SK-N-SH (cell line): ENCODE measurements around the gene KRT28. TPM values are rescaled to one million over a fixed set of nuclear protein-coding genes. Genes with fewer than 3 reads are reported as not detected.
A peak's percentile ranks its signal among the peaks of the same experiment; 100 is the strongest.

Source experiments
- CTCF ChIA-PET: fragments of 300-600, 350-600 bp; formaldehyde crosslinking; extraction: SDS; loops from one replicate; lab custom pipeline; 2021; lab: Yijun Ruan, JAX
- POLR2A ChIA-PET: fragments of 350-600 bp; sonication (Branson Sonifier 250); formaldehyde crosslinking; extraction: SDS; loops from one replicate; lab custom pipeline; 2020; ENCODE audit warnings: antibody characterized with exemption, inconsistent platforms; lab: Yijun Ruan, JAX
- DNase-seq: peaks from one replicate; pipeline ENCODE4 v3.0.0; 2012
- H2AFZ ChIP-seq: fragments of 200-600 bp; sonication (generic); 2 replicates; pipeline ENCODE4 v1.8.1; 2016; ENCODE audit warnings: antibody characterized with exemption, mild to moderate bottlenecking, low read depth
- H3F3A ChIP-seq: fragments of 200-600 bp; sonication (generic); replicated peaks from 2 replicates; pipeline ENCODE3; 2016; ENCODE audit warnings: antibody characterized with exemption, mild to moderate bottlenecking; ENCODE audit not compliant: insufficient read depth
- H3K27ac ChIP-seq, 2 experiments: fragments of 200-500 bp in 1 of 2; fragments of 200-600 bp in 1 of 2; sonication (Bioruptor generic) in 1 of 2; sonication (generic), shearing (Covaris generic) in 1 of 2; 2 replicates each; pipeline versions ENCODE4 v1.5.1 to v1.6.1; 2014 to 2016; ENCODE audit warnings: low read depth in 2 of 2, inconsistent platforms in 1 of 2, low read length in 1 of 2, mild to moderate bottlenecking in 1 of 2, mixed read lengths in 1 of 2
- H3K27me3 ChIP-seq: fragments of 200-600 bp; sonication (generic), shearing (Covaris generic); 2 replicates; pipeline ENCODE4 v1.6.1; 2016; ENCODE audit warnings: mixed run types; ENCODE audit not compliant: insufficient read depth
- H3K36me3 ChIP-seq, 2 experiments: fragments of 200-500 bp in 1 of 2; fragments of 200-600 bp in 1 of 2; sonication (Bioruptor generic) in 1 of 2; sonication (generic) in 1 of 2; replicated peaks in 1 of 2; 2 replicates each; pipeline versions ENCODE3 to v1.5.1; 2014 to 2016; ENCODE audit warnings: low read length in 1 of 2, mild to moderate bottlenecking in 1 of 2; ENCODE audit not compliant: insufficient read depth in 2 of 2, control insufficient read depth in 1 of 2
- H3K4me1 ChIP-seq, 2 experiments: fragments of 200-500 bp in 1 of 2; fragments of 200-600 bp in 1 of 2; sonication (Bioruptor generic) in 1 of 2; sonication (generic), shearing (Covaris generic) in 1 of 2; 2 replicates each; pipeline versions ENCODE4 v1.5.1 to v1.6.1; 2014 to 2016; ENCODE audit warnings: low read depth in 1 of 2, low read length in 1 of 2, mixed run types in 1 of 2; ENCODE audit not compliant: insufficient read depth in 2 of 2, control insufficient read depth in 1 of 2
- H3K4me2 ChIP-seq: fragments of 200-600 bp; sonication (generic), shearing (Covaris generic); 2 replicates; pipeline ENCODE4 v1.6.1; 2017; ENCODE audit warnings: mixed run types
- H3K4me3 ChIP-seq, 2 experiments: fragments of 200-500 bp in 1 of 2; fragments of 200-600 bp in 1 of 2; sonication (Bioruptor generic) in 1 of 2; sonication (generic), shearing (Covaris generic) in 1 of 2; 2 replicates each; pipeline versions ENCODE4 v1.5.1 to v1.8.1; 2014 to 2016; ENCODE audit warnings: low read depth in 2 of 2, inconsistent platforms in 1 of 2, low read length in 1 of 2, mild to moderate bottlenecking in 1 of 2, mixed read lengths in 1 of 2, moderate library complexity in 1 of 2
- H3K79me2 ChIP-seq: fragments of 200-600 bp; sonication (generic); 2 replicates; pipeline ENCODE4 v1.8.1; 2017; ENCODE audit warnings: mild to moderate bottlenecking; ENCODE audit not compliant: insufficient read depth
- H3K9ac ChIP-seq: fragments of 200-600 bp; sonication (generic); 2 replicates; pipeline ENCODE4 v1.6.1; 2017; ENCODE audit warnings: mixed run types
- H3K9me2 ChIP-seq: fragments of 200-600 bp; sonication (generic); 2 replicates; pipeline ENCODE4 v1.6.1; 2017; ENCODE audit warnings: mixed run types
- H3K9me3 ChIP-seq: fragments of 200-600 bp; sonication (generic); 2 replicates; pipeline ENCODE4 v1.6.1; 2017; ENCODE audit warnings: mixed run types, mild to moderate bottlenecking, moderate library complexity
- H4K20me1 ChIP-seq: fragments of 200-600 bp; sonication (generic); 2 replicates; pipeline ENCODE4 v1.6.1; 2017; ENCODE audit warnings: mild to moderate bottlenecking, mixed run types; ENCODE audit not compliant: insufficient read depth
- CHD2 ChIP-seq: fragments of 150-350 bp; IDR thresholded peaks from 2 replicates; pipeline ENCODE4 v1.6.1; 2018; ENCODE audit warnings: low read length; ENCODE audit not compliant: partially characterized antibody
- ELF1 ChIP-seq: IDR thresholded peaks from 2 replicates; pipeline ENCODE4 v1.4.0; 2012
- EP300 ChIP-seq, 2 experiments: IDR thresholded peaks; 2 replicates each; pipeline versions ENCODE4 v1.4.0 to v1.6.1; 2012; ENCODE audit warnings: borderline replicate concordance in 1 of 2, low read depth in 1 of 2, low read length in 1 of 2
- FOSL2 ChIP-seq: IDR thresholded peaks from 2 replicates; pipeline ENCODE4 v1.4.0; 2012; ENCODE audit warnings: low read depth, mild to moderate bottlenecking, moderate library complexity, borderline replicate concordance
- FOXJ3 ChIP-seq: sonication (generic); formaldehyde crosslinking; IDR thresholded peaks from 2 replicates; pipeline ENCODE4 v1.5.1; 2020; ENCODE audit warnings: mild to moderate bottlenecking, missing genetic modification reagents
- FOXM1 ChIP-seq: IDR thresholded peaks from 2 replicates; pipeline ENCODE4 v1.4.0; 2012; ENCODE audit warnings: low read depth, mild to moderate bottlenecking
- GABPA ChIP-seq: IDR thresholded peaks from 2 replicates; pipeline ENCODE4 v1.4.0; 2012; ENCODE audit warnings: low read depth, mild to moderate bottlenecking
- JUND ChIP-seq: IDR thresholded peaks from 2 replicates; pipeline ENCODE4 v1.4.0; 2012
- MEF2A ChIP-seq: IDR thresholded peaks from 2 replicates; pipeline ENCODE4 v1.4.0; 2012; ENCODE audit warnings: low read depth, borderline replicate concordance
- MXI1 ChIP-seq: IDR thresholded peaks from 2 replicates; pipeline ENCODE4 v1.6.1; 2012; ENCODE audit warnings: mild to moderate bottlenecking, low read depth, low read length, improper control_type of control experiment
- NRF1 ChIP-seq: IDR thresholded peaks from 2 replicates; pipeline ENCODE4 v1.6.1; 2012; ENCODE audit warnings: low read depth, mild to moderate bottlenecking, low read length
- POLR2AphosphoS5 ChIP-seq: IDR thresholded peaks from 2 replicates; pipeline ENCODE4 v1.6.1; 2012; ENCODE audit warnings: low read depth, low read length
- SMC3 ChIP-seq: IDR thresholded peaks from 2 replicates; pipeline ENCODE4 v1.6.1; 2012; ENCODE audit warnings: low read depth, low read length, improper control_type of control experiment
- TAF1 ChIP-seq: IDR thresholded peaks from 2 replicates; pipeline ENCODE4 v1.6.1; 2012; ENCODE audit warnings: low read depth, mild to moderate bottlenecking, low read length, moderate library complexity, borderline replicate concordance
- TCF12 ChIP-seq: IDR thresholded peaks from 2 replicates; pipeline ENCODE4 v1.4.0; 2012
- TEAD4 ChIP-seq: IDR thresholded peaks from 2 replicates; pipeline ENCODE4 v1.4.0; 2012; ENCODE audit warnings: mild to moderate bottlenecking, borderline replicate concordance; ENCODE audit not compliant: insufficient read depth
- YY1 ChIP-seq: IDR thresholded peaks from 2 replicates; pipeline ENCODE4 v1.4.0; 2012; ENCODE audit warnings: low read depth, mild to moderate bottlenecking
- WGBS: methylation state at CpG from one replicate; pipeline ENCODE4 v1.1.6; 2017; ENCODE audit warnings: low lambda C conversion rate; 5-methylcytosine and 5-hydroxymethylcytosine counted together
- polyA plus RNA-seq, 3 experiments: library from polyadenylated mRNA; depleted of rRNA; stranded (reverse); fragments of >200 nt; gene quantifications; 2 replicates each; pipeline ENCODE4 v1.2.3, GENCODE V29; 2012
- TF ChIP-seq, protein P1 (sequence below): fragments of 200-600 bp; sonication (generic); IDR thresholded peaks from 2 replicates; pipeline ENCODE4 v1.6.1; 2017; ENCODE audit warnings: antibody characterized with exemption, mild to moderate bottlenecking, moderate library complexity
- TF ChIP-seq, protein P2 (sequence below): IDR thresholded peaks from 2 replicates; pipeline ENCODE4; 2012
- TF ChIP-seq, protein P3 (sequence below): fragments of 150-350 bp; IDR thresholded peaks from 2 replicates; pipeline ENCODE4 v1.6.1; 2017; ENCODE audit warnings: antibody characterized with exemption, low read length, low read depth, borderline replicate concordance

Gene KRT28
- polyA plus RNA-seq, 1 of the 3 experiments (the other 2 are of a cell fraction), result not detected

DNA sequence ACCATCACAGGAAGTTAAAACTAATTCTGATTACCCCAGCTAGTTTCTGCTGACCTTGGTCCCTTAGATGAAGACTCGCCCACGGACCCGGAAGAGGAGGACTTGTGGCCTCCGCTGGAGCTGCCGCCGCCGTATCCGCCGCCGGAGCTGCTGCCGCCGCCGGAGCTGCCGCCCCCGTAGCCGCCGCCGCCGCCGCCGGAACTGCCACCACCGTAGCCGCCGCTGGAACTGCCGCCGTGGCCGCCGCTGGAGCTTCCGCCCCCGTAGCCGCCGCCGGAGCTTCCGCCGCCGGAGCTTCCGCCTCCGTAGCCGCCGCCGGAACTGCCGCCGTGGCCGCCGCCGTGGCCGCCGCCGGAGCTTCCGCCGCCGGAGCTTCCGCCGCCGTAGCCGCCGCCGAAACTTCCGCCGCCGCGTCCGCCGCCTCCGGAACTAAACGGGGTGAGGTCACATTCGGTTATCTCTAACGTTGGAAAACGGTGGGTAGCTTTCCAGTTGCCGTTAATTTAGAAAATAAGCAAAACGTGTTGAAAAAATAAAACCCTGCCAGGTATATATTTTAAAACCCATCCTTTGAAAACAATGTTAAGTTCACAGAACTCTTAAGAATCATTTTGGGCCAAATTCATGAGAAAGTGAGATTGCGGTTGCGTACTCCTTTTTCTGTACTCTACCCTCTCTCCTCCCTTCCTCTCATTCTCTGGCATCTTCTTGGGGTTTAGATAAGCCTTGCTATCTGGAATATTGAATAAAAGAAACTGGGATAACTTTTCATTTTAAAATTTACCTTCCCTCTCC, 19.2 kb upstream of the KRT28 start:
- Histone ChIP-seq H3K79me2 (no peaks in the 10 kb centered on the region; the same call in none of the 2 replicates), H3K4me3 (peak overlapping the region; percentile 67 to 81), H3K9me2 (no peaks in the 10 kb centered on the region), H3K4me1 (no peaks in the 10 kb centered on the region; a peak in 1 of 4 replicates), H3K27me3 (no peaks in the 10 kb centered on the region), H4K20me1 (no peaks in the 10 kb centered on the region), H3F3A (peaks cover 35% of the 10 kb centered on the region), H2AFZ (peak overlapping the region; percentile 99), H3K9me3 (no peaks in the 10 kb centered on the region), H3K9ac (peak overlapping the region; percentile 66), H3K27ac (peak overlapping the region; percentile 79 to 81), H3K36me3 (peaks cover 12 to 15% of the 10 kb centered on the region in 2 experiments), H3K4me2 (peak overlapping the region; percentile 68)
- WGBS, result 13% methylated on average over 12 of the region's 73 CpGs
- ChIA-PET POLR2A (interaction anchor here (0.6 to 1.2 kb wide), 4 partner anchors 126 to 870 kb away, joined by 3 to 4 read pairs (median 3); partner anchors contain the start of gene EIF1), CTCF (interaction anchor here (0.7 to 2.0 kb wide), 8 partner anchors 9 to 844 kb away, joined by 3 to 9 read pairs (median 3); no protein-coding TSS in a partner anchor)
- peak; percentile 86 for DNase-seq
- TF ChIP-seq GABPA, result peak; percentile 89
- peak in 1 of 2 experiments; percentile 84; a peak in 1 of 4 replicates for TF ChIP-seq EP300 (IDR thresholded peaks at IDR 0.05; ENCODE audit: borderline replicate concordance in 1 of 2, low read depth in 1 of 2, low read length in 1 of 2)
- TF ChIP-seq FOSL2, result no peak
- no peak for TF ChIP-seq TCF12
- TF ChIP-seq POLR2AphosphoS5, result 0 out of 2 replicates have a peak, but pooled peaks have one; percentile 31
- TF ChIP-seq TAF1, result peak; percentile 33; the same call in 1 of the 2 replicates
- TF ChIP-seq, protein P1, sequence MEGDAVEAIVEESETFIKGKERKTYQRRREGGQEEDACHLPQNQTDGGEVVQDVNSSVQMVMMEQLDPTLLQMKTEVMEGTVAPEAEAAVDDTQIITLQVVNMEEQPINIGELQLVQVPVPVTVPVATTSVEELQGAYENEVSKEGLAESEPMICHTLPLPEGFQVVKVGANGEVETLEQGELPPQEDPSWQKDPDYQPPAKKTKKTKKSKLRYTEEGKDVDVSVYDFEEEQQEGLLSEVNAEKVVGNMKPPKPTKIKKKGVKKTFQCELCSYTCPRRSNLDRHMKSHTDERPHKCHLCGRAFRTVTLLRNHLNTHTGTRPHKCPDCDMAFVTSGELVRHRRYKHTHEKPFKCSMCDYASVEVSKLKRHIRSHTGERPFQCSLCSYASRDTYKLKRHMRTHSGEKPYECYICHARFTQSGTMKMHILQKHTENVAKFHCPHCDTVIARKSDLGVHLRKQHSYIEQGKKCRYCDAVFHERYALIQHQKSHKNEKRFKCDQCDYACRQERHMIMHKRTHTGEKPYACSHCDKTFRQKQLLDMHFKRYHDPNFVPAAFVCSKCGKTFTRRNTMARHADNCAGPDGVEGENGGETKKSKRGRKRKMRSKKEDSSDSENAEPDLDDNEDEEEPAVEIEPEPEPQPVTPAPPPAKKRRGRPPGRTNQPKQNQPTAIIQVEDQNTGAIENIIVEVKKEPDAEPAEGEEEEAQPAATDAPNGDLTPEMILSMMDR, result no peak
- TF ChIP-seq ELF1, result peak; percentile 60

DNA sequence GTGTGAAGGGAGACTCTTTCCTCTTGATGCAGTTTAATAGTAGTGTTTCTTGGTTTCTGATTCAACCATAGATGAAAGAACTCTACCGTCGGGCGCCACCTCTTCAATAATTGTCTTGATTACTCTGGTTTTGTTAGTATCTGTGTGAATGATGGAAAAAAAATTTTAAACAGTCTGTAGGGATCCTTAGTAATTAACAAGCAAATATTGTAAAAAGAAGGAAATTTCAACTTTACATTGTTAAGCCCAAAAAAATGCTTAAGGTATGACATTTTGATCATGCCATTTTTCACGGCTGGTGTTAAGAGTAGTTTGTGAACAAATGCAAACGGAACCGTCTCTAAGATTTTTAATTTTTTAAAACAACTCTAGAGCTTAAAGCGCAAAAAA, 18.6 kb upstream of the KRT28 start:
- Histone ChIP-seq H4K20me1 (no peaks in the 10 kb centered on the region), H3K9me2 (no peaks in the 10 kb centered on the region), H3K27me3 (no peaks in the 10 kb centered on the region), H2AFZ (peak overlapping the region; percentile 83), H3K9me3 (no peaks in the 10 kb centered on the region), H3K79me2 (no peaks in the 10 kb centered on the region; the same call in none of the 2 replicates), H3K4me1 (no peaks in the 10 kb centered on the region; a peak in 1 of 4 replicates), H3F3A (peaks cover 35% of the 10 kb centered on the region), H3K9ac (peak overlapping the region; percentile 66), H3K36me3 (peaks cover 12 to 15% of the 10 kb centered on the region in 2 experiments), H3K27ac (peak overlapping the region; percentile 79 to 81), H3K4me2 (peak overlapping the region; percentile 68), H3K4me3 (peak overlapping the region; percentile 67 to 81)
- ChIA-PET CTCF (interaction anchor here (0.9 to 2.0 kb wide), 5 partner anchors 15 to 844 kb away, joined by 3 to 9 read pairs (median 3); no protein-coding TSS in a partner anchor), POLR2A (interaction anchor here (0.6 to 1.2 kb wide), 3 partner anchors 125 to 866 kb away, joined by 3 to 4 read pairs (median 3); no protein-coding TSS in a partner anchor)
- no peak for DNase-seq
- 3% methylated on average over 7 of the region's 7 CpGs for WGBS
- TF ChIP-seq FOXJ3 (CRISPR knock-in tag) (no peak), EP300 (IDR thresholded peaks at IDR 0.05; ENCODE audit: borderline replicate concordance in 1 of 2, low read depth in 1 of 2, low read length in 1 of 2) (no peak), TCF12 (no peak), FOSL2 (no peak), SMC3 (no peak), CHD2 (no peak), MEF2A (no peak), MXI1 (no peak), JUND (no peak), FOXM1 (no peak), YY1 (no peak), POLR2AphosphoS5 (no peak), NRF1 (no peak), TEAD4 (no peak)
- TF ChIP-seq, protein P2, sequence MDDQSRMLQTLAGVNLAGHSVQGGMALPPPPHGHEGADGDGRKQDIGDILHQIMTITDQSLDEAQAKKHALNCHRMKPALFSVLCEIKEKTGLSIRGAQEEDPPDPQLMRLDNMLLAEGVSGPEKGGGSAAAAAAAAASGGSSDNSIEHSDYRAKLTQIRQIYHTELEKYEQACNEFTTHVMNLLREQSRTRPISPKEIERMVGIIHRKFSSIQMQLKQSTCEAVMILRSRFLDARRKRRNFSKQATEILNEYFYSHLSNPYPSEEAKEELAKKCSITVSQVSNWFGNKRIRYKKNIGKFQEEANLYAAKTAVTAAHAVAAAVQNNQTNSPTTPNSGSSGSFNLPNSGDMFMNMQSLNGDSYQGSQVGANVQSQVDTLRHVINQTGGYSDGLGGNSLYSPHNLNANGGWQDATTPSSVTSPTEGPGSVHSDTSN, result no peak
- TF ChIP-seq, protein P1, result no peak
- TF ChIP-seq, protein P3, sequence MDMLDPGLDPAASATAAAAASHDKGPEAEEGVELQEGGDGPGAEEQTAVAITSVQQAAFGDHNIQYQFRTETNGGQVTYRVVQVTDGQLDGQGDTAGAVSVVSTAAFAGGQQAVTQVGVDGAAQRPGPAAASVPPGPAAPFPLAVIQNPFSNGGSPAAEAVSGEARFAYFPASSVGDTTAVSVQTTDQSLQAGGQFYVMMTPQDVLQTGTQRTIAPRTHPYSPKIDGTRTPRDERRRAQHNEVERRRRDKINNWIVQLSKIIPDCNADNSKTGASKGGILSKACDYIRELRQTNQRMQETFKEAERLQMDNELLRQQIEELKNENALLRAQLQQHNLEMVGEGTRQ, result no peak
